K562 (cell line): ENCODE data around the gene DCT. TPM values are rescaled to one million over a fixed set of nuclear protein-coding genes. Genes with fewer than 3 reads are reported as not detected.
"Not testable (repeated sequence)": the region's sequence is repeated elsewhere in the genome, so short reads cannot be mapped to it uniquely, and the experiment has no call there.

Source experiments
- ATAC-seq: fragments of 200-7000 bp; cut with Tn5 transposase; 3 replicates; pipeline ENCODE4 v1.9.1; 2020; ENCODE audit warnings: moderate library complexity
- BruUV-seq: library from RNA; stranded (reverse); fragments of 400-500 nt; replicated peaks from 2 replicates; lab custom pipeline; 2021; lab: Mats Ljungman, UMichigan
- CTCF ChIA-PET: fragments of 300-600 bp; formaldehyde crosslinking; extraction: SDS; loops from one replicate; lab custom pipeline; 2021; ENCODE audit warnings: low intra/inter-chr PET ratio; lab: Yijun Ruan, JAX
- POLR2A ChIA-PET: fragments of 300-600, 350-650 bp; sonication (Branson Sonifier 250); formaldehyde crosslinking; extraction: SDS; loops from one replicate; lab custom pipeline; 2021; ENCODE audit warnings: antibody characterized with exemption, inconsistent platforms; lab: Yijun Ruan, JAX
- DNase-seq, 4 experiments: peaks; one replicate each; pipeline versions ENCODE4 v3.0.0 to v3.0.0-alpha.2; 2011 to 2018; ENCODE audit warnings: low spot score in 3 of 4, mixed read lengths in 3 of 4; ENCODE audit errors: extremely low read depth in 1 of 4
- FAIRE-seq: peaks from 2 replicates; lab custom pipeline; 2011; peaks lifted over from hg19 to GRCh38; lab: Jason Lieb, UNC
- H2AFZ ChIP-seq: 2 replicates; pipeline ENCODE4 v1.6.0; 2011; ENCODE audit warnings: low read depth, low read length, control low read depth, inconsistent platforms
- H3K27ac ChIP-seq: fragments of 200-600 bp; 3 replicates; pipeline ENCODE4 v1.8.0; 2011; ENCODE audit warnings: low read depth, mild to moderate bottlenecking, control low read depth, inconsistent platforms, low read length, moderate library complexity, mixed read lengths; ENCODE audit errors: extremely low read depth
- H3K27me3 ChIP-seq, 2 experiments: fragments of 300-600 bp in 1 of 2; 2 replicates in 1 of 2; 3 replicates in 1 of 2; pipeline versions ENCODE4 v1.6.0 to v1.8.0; 2011; ENCODE audit warnings: inconsistent platforms in 2 of 2, low read length in 2 of 2, mild to moderate bottlenecking in 1 of 2, mixed read lengths in 1 of 2, moderate library complexity in 1 of 2; ENCODE audit not compliant: control insufficient read depth in 2 of 2, insufficient read depth in 2 of 2
- H3K36me3 ChIP-seq: fragments of 300-600 bp; 3 replicates; pipeline ENCODE4 v1.8.0; 2011; ENCODE audit warnings: mild to moderate bottlenecking, low read length, inconsistent platforms; ENCODE audit not compliant: control insufficient read depth, insufficient read depth
- H3K4me1 ChIP-seq, 2 experiments: fragments of 200-600 bp in 1 of 2; replicated peaks in 1 of 2; 2 replicates in 1 of 2; 3 replicates in 1 of 2; pipeline versions ENCODE4 v1.5.1 to v1.8.0; 2011; ENCODE audit warnings: inconsistent platforms in 2 of 2, low read length in 2 of 2, mild to moderate bottlenecking in 1 of 2, mixed read lengths in 1 of 2, moderate library complexity in 1 of 2; ENCODE audit not compliant: control insufficient read depth in 2 of 2, insufficient read depth in 2 of 2
- H3K4me2 ChIP-seq: 2 replicates; pipeline ENCODE4 v1.6.1; 2011; ENCODE audit warnings: low read length, control low read depth, inconsistent platforms, mixed read lengths; ENCODE audit not compliant: insufficient read depth
- H3K4me3 ChIP-seq: fragments of 200-600 bp; sonication (generic), shearing (Covaris generic); 2 replicates; pipeline ENCODE4 v1.5.1; 2016; ENCODE audit warnings: control low read depth, inconsistent platforms
- H3K79me2 ChIP-seq: fragments of 200-600 bp; 3 replicates; pipeline ENCODE4 v1.8.0; 2011; ENCODE audit warnings: low read length, inconsistent platforms; ENCODE audit not compliant: control insufficient read depth, insufficient read depth
- H3K9ac ChIP-seq, 2 experiments: 2 replicates each; pipeline versions ENCODE4 v1.6.0 to v1.6.1; 2011; ENCODE audit warnings: low read depth in 2 of 2, low read length in 2 of 2, control low read depth in 1 of 2, inconsistent platforms in 1 of 2, mild to moderate bottlenecking in 1 of 2, mixed read lengths in 1 of 2; ENCODE audit not compliant: insufficient read depth in 1 of 2
- H3K9me1 ChIP-seq: one replicate; pipeline ENCODE4 v1.6.0; 2011; ENCODE audit warnings: inconsistent platforms, mild to moderate bottlenecking, low read length, moderate library complexity; ENCODE audit not compliant: control insufficient read depth, insufficient read depth
- H3K9me3 ChIP-seq: replicated peaks from 2 replicates; pipeline ENCODE4 v1.5.1; 2011; ENCODE audit warnings: low read depth, low read length, inconsistent platforms; ENCODE audit not compliant: control insufficient read depth, insufficient read depth
- H4K20me1 ChIP-seq: replicated peaks from 2 replicates; pipeline ENCODE4 v1.6.1; 2011; ENCODE audit warnings: low read length, inconsistent platforms, mixed read lengths; ENCODE audit not compliant: control insufficient read depth, insufficient read depth
- BCL6 ChIP-seq: fragments of 250-450 bp; sonication (Bioruptor Pico); IDR thresholded peaks from 2 replicates; pipeline ENCODE4 v1.4.0; 2020
- ETS2 ChIP-seq: IDR thresholded peaks from 2 replicates; pipeline ENCODE4 v1.6.1; 2016; ENCODE audit warnings: borderline replicate concordance, missing genetic modification characterization, mild to moderate bottlenecking, moderate library complexity, missing compliant biosample characterization; ENCODE audit not compliant: poor library complexity, severe bottlenecking
- NEUROD1 ChIP-seq: fragments of 150-350 bp; IDR thresholded peaks from 2 replicates; pipeline ENCODE4 v1.6.1; 2014; ENCODE audit warnings: borderline replicate concordance, low read length, low read depth; ENCODE audit not compliant: partially characterized antibody
- POLR2B ChIP-seq: fragments of 450-650 bp; IDR thresholded peaks from 2 replicates; pipeline ENCODE4 v1.6.1; 2018; ENCODE audit warnings: low read depth; ENCODE audit not compliant: partially characterized antibody
- PRDM10 ChIP-seq: fragments of 450-650 bp; IDR thresholded peaks from 2 replicates; pipeline ENCODE4 v1.6.1; 2018; ENCODE audit not compliant: partially characterized antibody
- SREBF2 ChIP-seq: sonication (generic); formaldehyde crosslinking; IDR thresholded peaks from 2 replicates; pipeline ENCODE4 v1.4.0; 2020; ENCODE audit warnings: mild to moderate bottlenecking, missing genetic modification reagents
- ZNF217 ChIP-seq: sonication (generic); formaldehyde crosslinking; IDR thresholded peaks from 2 replicates; pipeline ENCODE4 v1.8.0; 2022; ENCODE audit warnings: mild to moderate bottlenecking, missing genetic modification reagents
- ZNF780A ChIP-seq: fragments of 250-450 bp; sonication (Bioruptor Pico); IDR thresholded peaks from 2 replicates; pipeline ENCODE4 v1.5.0; 2021; ENCODE audit warnings: mild to moderate bottlenecking
- WGBS: fragments of 100-300 bp; shearing (Covaris generic); methylation state at CpG from one replicate; pipeline ENCODE4 v1.1.6; 2016; ENCODE audit warnings: low coverage, mixed read lengths; ENCODE audit not compliant: insufficient coverage; ENCODE audit errors: missing lambda C conversion rate; 5-methylcytosine and 5-hydroxymethylcytosine counted together
- in situ Hi-C: fragments of 300-500 bp; cut with MboI; formaldehyde crosslinking; loops from 4 replicates; pipeline ENCODE4 v1.15.0; 2018; ENCODE audit warnings: inconsistent platforms, mixed read lengths
- intact Hi-C: fragments of 100-400 bp; cut with micrococcal nuclease; formaldehyde crosslinking; loops from 2 replicates; pipeline ENCODE4 v1.14.2; 2022
- polyA plus RNA-seq, 8 experiments: library from polyadenylated mRNA; depleted of rRNA in 4 of 8; stranded (reverse) in 5 of 8; unstranded in 3 of 8; fragments of >200 nt; fragmentation: Nextera tagmentation in 2 of 8; fragmentation: Illumina TruSeq in 1 of 8; extraction: Ambion mirVana in 2 of 8; extraction: Trizol in 1 of 8; gene quantifications; 2 replicates each; pipeline versions ENCODE4 v1.2.1 to v1.2.3, GENCODE V29; 2011 to 2014; ENCODE audit warnings: inconsistent platforms in 1 of 8, missing spikeins in 1 of 8
- total RNA-seq, 7 experiments: library from RNA; depleted of rRNA in 6 of 7; stranded (reverse); fragments of >200 nt in 6 of 7; fragmentation: Illumina TruSeq in 2 of 7; extraction: Trizol in 2 of 7; gene quantifications; 2 replicates each; pipeline versions ENCODE4 v1.2.1 to v1.2.3, GENCODE V29; 2011 to 2021; ENCODE audit warnings: low replicate concordance in 1 of 7

The DCT gene
- total and polyA plus RNA-seq, 9 of the 15 experiments (the other 6 are each of a cell fraction or from before 2014, with no cell fraction given), result 0.11 to 0.83 (median 0.57) TPM

DNA sequence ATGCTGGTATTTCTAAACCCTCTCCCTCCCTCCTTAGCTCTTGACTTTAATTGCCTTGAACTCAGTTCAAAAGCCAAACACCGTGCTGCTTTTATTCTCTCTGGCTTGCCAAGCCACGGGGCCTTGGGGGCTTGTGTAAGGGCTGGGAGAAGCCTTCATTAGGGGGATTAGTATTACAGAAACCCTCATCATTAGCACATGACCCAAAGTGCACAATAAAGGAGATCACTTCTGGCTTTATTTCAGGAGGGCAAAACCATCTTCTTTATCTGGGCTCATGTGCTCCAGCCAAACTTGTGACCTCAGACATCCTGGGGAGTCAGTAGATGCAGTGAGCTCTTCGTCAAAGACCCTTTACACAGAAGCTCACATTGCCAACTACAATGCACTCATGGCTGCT is at the start of gene DCT (continued):
- TF ChIP-seq PRDM10 (no peak), SREBF2 (CRISPR knock-in tag) (no peak), BCL6 (CRISPR knock-in tag) (no peak), NEUROD1 (no peak), ZNF217 (CRISPR knock-in tag) (no peak), POLR2B (no peak), ETS2 (tag) (no peak), ZNF780A (CRISPR knock-in tag) (no peak)

GRCh38 chr13:94526956-94527355 is 47.5 kb upstream of the DCT start:
- 5% methylated on average over 4 of the region's 7 CpGs for WGBS
- H3K4me3 ChIP-seq, H2AFZ ChIP-seq, in situ Hi-C loops, intact Hi-C loops, H3K9me3 ChIP-seq, FAIRE-seq, H3K36me3 ChIP-seq, DNase-seq, ATAC-seq, H3K4me1 ChIP-seq, H3K9me1 ChIP-seq, H3K27ac ChIP-seq, POLR2A ChIA-PET, H3K27me3 ChIP-seq, H4K20me1 ChIP-seq, H3K79me2 ChIP-seq, BruUV-seq, H3K9ac ChIP-seq, H3K4me2 ChIP-seq, CTCF ChIA-PET: not testable (repeated sequence)
